Immature natural killer cell (primary cell): ENCODE measurements around the gene MEDAG. TPM values are rescaled to one million over a fixed set of nuclear protein-coding genes. Genes with fewer than 3 reads are reported as not detected.

ENCODE experiments used
- DNase-seq, 3 donors: peaks; one replicate each; pipeline ENCODE4 v3.0.0; 2022; ENCODE audit warnings: mixed read lengths in 1 of 3
- H3K27ac Mint-ChIP-seq, 6 donors: one replicate each; pipeline ENCODE4 v1.8.0; 2020; ENCODE audit warnings: mixed read lengths in 6 of 6, mild to moderate bottlenecking in 5 of 6, inconsistent platforms in 4 of 6, moderate library complexity in 3 of 6
- H3K27me3 Mint-ChIP-seq, 3 donors: one replicate each; pipeline ENCODE4 v1.8.0; 2020 to 2021; ENCODE audit warnings: low read depth in 3 of 3, mild to moderate bottlenecking in 3 of 3, mixed read lengths in 3 of 3, moderate library complexity in 3 of 3, inconsistent platforms in 1 of 3
- H3K36me3 Mint-ChIP-seq, 3 donors: one replicate each; pipeline ENCODE4 v1.8.0; 2020; ENCODE audit warnings: mixed read lengths in 3 of 3, inconsistent platforms in 2 of 3, mild to moderate bottlenecking in 2 of 3
- H3K4me1 Mint-ChIP-seq, 2 donors: one replicate each; pipeline ENCODE4 v1.8.0; 2020; ENCODE audit warnings: inconsistent platforms in 2 of 2, mild to moderate bottlenecking in 2 of 2, mixed read lengths in 2 of 2, moderate library complexity in 1 of 2
- H3K4me3 Mint-ChIP-seq, 5 donors: one replicate each; pipeline ENCODE4 v1.8.0; 2020; ENCODE audit warnings: mild to moderate bottlenecking in 5 of 5, mixed read lengths in 5 of 5, inconsistent platforms in 3 of 5, moderate library complexity in 3 of 5
- H3K9me3 Mint-ChIP-seq, 6 donors: one replicate each; pipeline ENCODE4 v1.8.0; 2020; ENCODE audit warnings: mild to moderate bottlenecking in 6 of 6, mixed read lengths in 6 of 6, inconsistent platforms in 4 of 6, moderate library complexity in 3 of 6
- polyA plus RNA-seq, 3 donors: library from polyadenylated mRNA; unstranded; fragments of 300-500 nt; fragmentation: Illumina TruSeq; gene quantifications; one replicate each; pipeline ENCODE4 v1.2.3, GENCODE V29; 2021

MEDAG gene
- polyA plus RNA-seq, 3 donors from 2014 or later, result not detected

DNA sequence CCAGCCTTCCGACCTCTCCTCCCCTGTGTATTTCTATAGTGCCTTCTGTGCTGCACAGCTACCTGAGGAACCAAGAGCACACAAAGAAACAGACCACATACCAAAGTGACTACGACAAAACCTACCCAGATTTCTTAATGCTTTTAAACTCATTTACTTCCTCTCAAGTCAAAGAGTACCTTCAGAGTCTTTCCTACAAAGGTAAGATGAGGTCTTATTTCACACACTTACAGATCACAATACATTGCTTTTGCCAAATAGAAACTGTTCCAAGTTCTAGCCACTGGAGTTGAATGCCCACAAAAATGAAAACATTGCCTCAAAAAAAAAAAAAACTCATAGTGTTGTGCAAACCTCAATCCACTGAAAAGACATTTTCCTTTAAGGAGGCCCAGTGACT is 62.8 kb downstream of the MEDAG start:
- Mint-ChIP-seq H3K27me3 (peaks cover 2 to 14% (median 12%) of the 10 kb centered on the region in 3 donors), H3K4me3 (no peak overlapping the region), H3K27ac (no peak overlapping the region)

DNA sequence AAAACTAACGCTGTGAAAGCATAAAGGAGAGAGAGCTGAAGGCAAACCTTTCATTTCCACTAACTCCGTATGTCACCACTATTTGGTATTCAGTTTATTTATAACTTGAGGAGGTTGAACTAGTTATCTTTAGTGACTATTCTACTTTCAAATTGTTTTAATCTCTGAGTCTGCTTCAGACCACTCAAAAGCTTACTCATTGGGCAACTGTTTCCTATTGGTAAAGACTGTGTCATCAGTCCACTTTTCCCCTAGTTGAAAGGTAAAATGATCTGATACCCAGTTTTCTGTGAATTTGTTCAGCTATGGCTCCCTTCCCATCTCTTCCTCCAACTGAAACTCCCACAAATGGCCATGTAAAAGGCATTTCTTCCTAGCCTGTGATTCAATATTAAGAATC is 65.5 kb downstream of the MEDAG start:
- H3K27me3 Mint-ChIP-seq, result peaks cover 2 to 17% (median 12%) of the 10 kb centered on the region in 3 donors
- H3K36me3 Mint-ChIP-seq, result no peaks in the 10 kb centered on the region

More for the DNA sequence above, 62.8 kb downstream of the MEDAG start:
- Mint-ChIP-seq H3K9me3 (no peaks in the 10 kb centered on the region), H3K36me3 (no peaks in the 10 kb centered on the region), H3K4me1 (no peaks in the 10 kb centered on the region)
- no peak for DNase-seq

DNA sequence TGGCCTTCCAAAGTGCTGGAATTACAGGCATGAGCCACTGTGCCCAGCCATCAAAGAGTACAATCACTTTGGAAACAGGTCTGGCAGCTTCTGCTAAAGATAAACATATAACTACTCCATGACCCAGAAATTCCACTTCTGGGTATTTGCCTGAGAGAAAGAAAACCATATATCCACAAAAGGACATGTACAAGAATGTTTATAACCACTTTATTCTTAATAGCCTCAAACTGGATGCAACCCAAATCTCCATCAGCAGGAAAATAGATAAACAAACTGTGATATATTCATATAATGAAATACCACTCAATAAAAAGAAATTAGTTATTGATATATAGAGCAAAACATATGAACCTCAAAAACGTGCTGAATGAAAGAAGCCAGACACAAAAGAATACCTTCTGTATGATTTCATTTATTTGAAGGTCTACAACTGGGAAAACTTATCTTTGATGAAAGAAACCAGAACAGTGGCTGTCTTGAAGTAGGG is 66.9 kb downstream of the MEDAG start:
- no peak overlapping the region for H3K4me3 Mint-ChIP-seq
- no peak overlapping the region for H3K27ac Mint-ChIP-seq
- peaks cover 0 to 13% (median 12%) of the 10 kb centered on the region in 3 donors for H3K27me3 Mint-ChIP-seq
- DNase-seq, result no peak
- H3K4me1 Mint-ChIP-seq, result no peaks in the 10 kb centered on the region
- H3K9me3 Mint-ChIP-seq, result no peaks in the 10 kb centered on the region
- no peaks in the 10 kb centered on the region for H3K36me3 Mint-ChIP-seq

More for the DNA sequence above, 65.5 kb downstream of the MEDAG start:
- Mint-ChIP-seq H3K9me3 (no peaks in the 10 kb centered on the region), H3K4me3 (no peak overlapping the region), H3K27ac (no peak overlapping the region), H3K4me1 (no peaks in the 10 kb centered on the region)
- no peak for DNase-seq

DNA sequence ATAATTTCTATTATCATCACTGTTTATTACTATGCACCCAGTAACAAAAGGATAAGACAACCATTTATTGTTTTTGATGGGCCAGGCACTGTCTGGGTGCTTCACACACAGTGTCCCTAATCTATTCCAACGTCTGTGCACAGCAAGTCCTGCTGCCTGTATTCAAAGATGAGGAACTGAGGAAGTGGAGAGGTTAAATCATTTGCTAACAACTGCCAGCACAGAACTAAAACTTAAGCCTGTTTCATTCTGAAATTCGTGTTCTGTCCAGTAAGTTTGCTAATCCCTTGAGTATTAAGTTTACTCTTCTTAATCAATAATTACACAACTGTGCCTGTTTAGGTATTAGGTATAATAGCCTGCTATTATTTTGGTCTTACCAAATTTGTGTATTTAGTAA is 68.3 kb downstream of the MEDAG start:
- no peaks in the 10 kb centered on the region for H3K9me3 Mint-ChIP-seq

More for the DNA sequence above, 68.3 kb downstream of the MEDAG start:
- Mint-ChIP-seq H3K27ac (no peak overlapping the region), H3K36me3 (no peaks in the 10 kb centered on the region), H3K4me3 (no peak overlapping the region), H3K27me3 (peaks cover 0 to 12% (median 11%) of the 10 kb centered on the region in 3 donors), H3K4me1 (no peaks in the 10 kb centered on the region)
- no peak for DNase-seq

Other genes with a start within 250 kb of the MEDAG start
- gene ALOX5AP, start 170.7 kb upstream of the MEDAG start, polyA plus RNA-seq, result 100 to 1,000 TPM; 449 to 804 (median 530) TPM
- gene TEX26, start 26.4 kb downstream of the MEDAG start, polyA plus RNA-seq, result not detected